HG02852 (cell line): ENCODE data around the gene TTC14.

Experiments used
- ATAC-seq: cut with Tn5 transposase; IDR thresholded peaks from one replicate; pipeline ENCODE4 v1.9.1; 2021; ENCODE audit warnings: mild to moderate bottlenecking, moderate library complexity; ENCODE audit not compliant: unreplicated experiment

Gene TTC14

DNA sequence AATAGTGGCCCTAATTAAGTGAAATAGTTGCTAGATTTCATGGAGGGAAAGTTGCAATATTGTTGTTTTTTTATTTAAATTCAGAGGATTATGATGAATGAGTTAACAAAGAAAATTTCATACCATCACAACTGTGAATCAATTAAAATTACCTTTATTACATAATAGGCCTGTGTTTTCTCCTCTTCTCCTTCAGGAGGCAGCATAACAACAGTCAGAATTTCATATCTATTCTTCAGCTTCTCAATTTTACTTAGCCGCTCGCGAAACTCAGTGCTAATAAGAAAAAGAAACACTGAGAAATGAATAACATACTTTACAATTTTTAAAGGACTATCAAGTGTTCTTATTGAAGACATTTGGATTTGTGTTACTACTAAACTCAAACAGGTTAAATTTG is 29.4 kb downstream of the TTC14 start:
- no peak for ATAC-seq

DNA sequence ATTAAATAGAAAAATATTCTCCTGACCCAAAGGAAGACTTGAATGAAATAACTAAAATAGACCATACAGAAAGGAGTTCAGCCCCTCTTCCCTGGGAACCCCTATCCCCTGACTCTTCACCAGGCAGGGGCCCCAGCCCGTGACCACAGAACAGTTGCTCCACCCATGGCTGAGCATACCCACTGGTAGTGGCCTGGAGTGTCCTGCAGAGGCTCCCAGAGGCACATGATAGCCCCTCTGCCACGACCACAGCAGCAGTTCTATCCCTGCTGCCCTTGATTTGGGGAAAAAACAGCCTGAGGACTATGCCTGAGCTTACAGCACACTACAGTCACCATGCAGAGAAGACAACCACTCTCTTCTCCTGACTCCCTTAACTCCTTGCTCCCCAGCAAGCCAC is 31.8 kb downstream of the TTC14 start:
- ATAC-seq, result no peak

DNA sequence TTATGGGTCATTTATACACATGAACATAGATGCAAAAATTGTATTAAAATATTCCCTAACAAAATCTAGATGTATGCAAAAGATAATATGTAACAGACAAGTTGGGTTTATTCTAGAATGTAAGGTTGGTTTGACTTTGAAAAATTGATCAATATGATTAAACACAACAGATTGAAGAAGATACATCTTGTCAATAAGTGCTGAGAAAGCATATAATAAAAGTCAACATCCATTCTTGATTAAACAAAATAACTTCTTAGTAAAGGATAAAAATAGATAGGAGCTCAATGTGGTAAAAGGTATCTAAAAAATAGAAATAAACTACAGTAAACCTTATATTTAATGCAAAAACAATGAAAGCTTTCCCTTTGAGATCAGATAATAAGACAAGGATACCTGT is 39.0 kb downstream of the TTC14 start:
- ATAC-seq, result no peak

DNA sequence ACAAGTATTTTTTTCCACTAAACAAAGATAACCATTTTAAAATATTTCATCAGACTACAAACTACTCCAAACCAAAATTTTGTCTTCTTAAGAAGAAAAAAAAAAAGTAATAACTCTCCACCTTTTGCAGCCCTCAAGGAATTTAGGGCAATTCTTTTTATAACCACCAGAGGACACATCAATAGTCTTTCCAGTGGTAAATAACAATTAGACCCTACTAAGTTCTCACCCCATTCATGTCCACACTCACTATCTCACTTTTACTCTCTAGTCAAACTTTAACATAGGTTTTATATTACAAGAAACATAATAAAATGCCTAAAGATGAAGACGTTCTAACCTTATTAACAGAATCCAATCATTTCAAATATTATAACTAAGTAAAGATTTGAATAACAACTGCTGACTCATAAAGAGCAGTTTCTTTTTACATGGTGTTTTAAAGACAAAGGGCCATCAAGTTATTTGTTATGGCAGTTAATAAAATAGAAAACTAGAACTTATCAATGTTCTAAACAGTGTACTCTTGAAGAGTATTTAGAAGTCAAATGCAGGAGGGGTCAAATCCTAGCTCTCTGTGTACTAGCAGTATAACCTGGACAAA is 44.3 kb downstream of the TTC14 start:
- peak; percentile 65 for ATAC-seq

DNA sequence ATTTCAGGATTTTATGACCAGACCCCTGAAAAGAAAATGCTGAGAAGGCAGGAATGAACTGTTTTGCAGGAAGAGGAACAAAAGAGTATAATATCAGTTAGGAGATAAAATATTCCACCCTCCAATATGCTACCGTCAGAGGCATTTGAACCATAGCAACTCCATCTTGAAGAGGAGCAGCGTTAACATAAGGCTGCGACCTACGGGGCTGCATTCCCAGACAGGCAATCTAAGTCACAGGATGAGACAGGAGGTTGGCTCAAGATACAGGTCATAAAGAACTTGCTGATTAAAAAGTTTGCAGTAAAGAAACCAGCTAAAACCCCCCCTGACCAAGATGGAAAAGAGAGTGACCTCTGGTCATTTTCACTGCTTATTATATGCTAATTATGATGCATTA is 54.4 kb downstream of the TTC14 start:
- ATAC-seq, result no peak

DNA sequence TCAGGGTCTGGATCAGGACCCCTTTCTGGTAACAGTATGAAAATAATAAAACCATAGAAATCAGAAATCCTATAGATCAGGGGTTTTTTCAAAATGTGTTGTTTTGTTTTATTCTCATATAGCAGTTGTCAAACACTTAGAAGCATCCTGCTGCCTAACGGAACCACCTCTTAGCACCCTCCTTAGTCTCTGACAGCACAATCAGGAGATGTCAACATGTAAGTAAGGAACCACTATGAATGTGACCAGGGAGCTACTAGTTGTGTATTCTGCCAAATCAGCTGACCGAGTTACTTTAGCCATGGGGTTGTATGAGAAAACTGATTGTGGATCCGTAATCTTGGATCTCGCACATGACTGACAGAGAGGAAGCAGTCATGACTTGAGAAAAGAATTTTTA is 55.1 kb downstream of the TTC14 start:
- ATAC-seq, result no peak
